Calu3 (cell line): ENCODE data around the gene FAM89A. TPM values are rescaled to one million over a fixed set of nuclear protein-coding genes. Genes with fewer than 3 reads are reported as not detected.
"Not testable (repeated sequence)": the region's sequence is repeated elsewhere in the genome, so short reads cannot be mapped to it uniquely, and the experiment has no call there.

Source experiments
- BruUV-seq: library from RNA; stranded (reverse); fragments of 400-500 nt; replicated peaks from 2 replicates; lab custom pipeline; 2021; lab: Mats Ljungman, UMichigan
- CTCF ChIA-PET: fragments of 300-600 bp; sonication (Branson Sonifier 250); formaldehyde crosslinking; loops from one replicate; lab custom pipeline; 2022; ENCODE audit warnings: antibody characterized with exemption; lab: Charles Lee
- DNase-seq: peaks from one replicate; pipeline ENCODE4 v3.0.0; 2022
- H3K27ac Mint-ChIP-seq: one replicate; pipeline ENCODE4 v1.8.0; 2022; ENCODE audit warnings: mixed read lengths; ENCODE audit not compliant: unreplicated experiment
- H3K27me3 Mint-ChIP-seq: one replicate; pipeline ENCODE4 v1.8.0; 2022; ENCODE audit warnings: mixed read lengths; ENCODE audit not compliant: unreplicated experiment
- H3K36me3 Mint-ChIP-seq: one replicate; pipeline ENCODE4 v1.8.0; 2022; ENCODE audit warnings: mild to moderate bottlenecking, moderate library complexity, mixed read lengths; ENCODE audit not compliant: insufficient read depth, unreplicated experiment
- H3K4me1 Mint-ChIP-seq: one replicate; pipeline ENCODE4 v1.8.0; 2022; ENCODE audit warnings: mild to moderate bottlenecking, low read depth, mixed read lengths; ENCODE audit not compliant: unreplicated experiment
- H3K4me3 Mint-ChIP-seq: one replicate; pipeline ENCODE4 v1.8.0; 2022; ENCODE audit warnings: mild to moderate bottlenecking, low read depth, moderate library complexity, mixed read lengths; ENCODE audit not compliant: unreplicated experiment
- H3K9me3 Mint-ChIP-seq: one replicate; pipeline ENCODE4 v1.8.0; 2022; ENCODE audit warnings: low read depth, mixed read lengths; ENCODE audit not compliant: unreplicated experiment
- CTCF ChIP-seq: fragments of 200-600 bp; IDR thresholded peaks from one replicate; pipeline ENCODE4 v1.8.0; 2022; ENCODE audit warnings: antibody characterized with exemption; ENCODE audit not compliant: unreplicated experiment
- intact Hi-C: fragments of 100-400 bp; cut with micrococcal nuclease; formaldehyde crosslinking; loops from one replicate; pipeline ENCODE4 v1.10.0; 2022; ENCODE audit not compliant: unreplicated experiment
- total RNA-seq: library from RNA; stranded (reverse); gene quantifications from 2 replicates; pipeline ENCODE4 v1.2.3, GENCODE V29; 2022

FAM89A gene
- total RNA-seq, 1 experiment from 2014 or later = 12.3 TPM

- Mint-ChIP-seq H3K27ac (no peak overlapping the region), H3K27me3 (peaks cover 42% of the 10 kb centered on the region), H3K9me3 (no peaks in the 10 kb centered on the region), H3K36me3 (no peaks in the 10 kb centered on the region), H3K4me3 (no peak overlapping the region), H3K4me1 (peaks cover 36% of the 10 kb centered on the region)
- TF ChIP-seq CTCF = no peak
- intact Hi-C loops = loop anchor here (5.0 kb wide), 1 partner anchor 92 kb away; no protein-coding TSS in a partner anchor
- BruUV-seq = no TSS peak
- DNase-seq = no peak
- CTCF ChIA-PET = no interaction called here
These were observed 10.3 kb upstream of the FAM89A start for GRCh38 chr1:231050395-231050794.

- intact Hi-C loops = loop anchor here (5.0 kb wide), 1 partner anchor 163 kb away; no protein-coding TSS in a partner anchor
- Mint-ChIP-seq H3K27me3 (peaks cover 46% of the 10 kb centered on the region), H3K36me3 (no peaks in the 10 kb centered on the region), H3K9me3 (peaks cover 2% of the 10 kb centered on the region), H3K27ac (no peak overlapping the region), H3K4me3 (no peak overlapping the region), H3K4me1 (peaks cover 43% of the 10 kb centered on the region)
- no peak for DNase-seq
- CTCF ChIA-PET = no interaction called here
- no TSS peak for BruUV-seq
- no peak for TF ChIP-seq CTCF
These were observed 9.3 kb upstream of the FAM89A start for GRCh38 chr1:231049121-231049979.

GRCh38 chr1:231048419-231048818 is 8.4 kb upstream of the FAM89A start:
- H3K9me3 Mint-ChIP-seq, CTCF ChIA-PET, H3K4me3 Mint-ChIP-seq, H3K36me3 Mint-ChIP-seq, DNase-seq, BruUV-seq, H3K27ac Mint-ChIP-seq: not testable (repeated sequence)
- peaks cover 38% of the 10 kb centered on the region for H3K4me1 Mint-ChIP-seq
- peaks cover 46% of the 10 kb centered on the region for H3K27me3 Mint-ChIP-seq
- intact Hi-C loops = loop anchor here (5.0 kb wide), 1 partner anchor 164 kb away; no protein-coding TSS in a partner anchor

GRCh38 chr1:231047529-231047928 is 7.5 kb upstream of the FAM89A start:
- H3K4me1 Mint-ChIP-seq = peaks cover 30% of the 10 kb centered on the region
- H3K27ac Mint-ChIP-seq, DNase-seq, H3K36me3 Mint-ChIP-seq, H3K9me3 Mint-ChIP-seq, CTCF ChIA-PET, H3K4me3 Mint-ChIP-seq, BruUV-seq: not testable (repeated sequence)
- peaks cover 46% of the 10 kb centered on the region for H3K27me3 Mint-ChIP-seq
- intact Hi-C loops = loop anchor here (5.0 kb wide), 1 partner anchor 165 kb away; no protein-coding TSS in a partner anchor

- Mint-ChIP-seq H3K36me3 (no peaks in the 10 kb centered on the region), H3K4me3 (no peak overlapping the region), H3K27me3 (peaks cover 46% of the 10 kb centered on the region), H3K4me1 (peaks cover 27% of the 10 kb centered on the region), H3K27ac (no peak overlapping the region), H3K9me3 (peaks cover 2% of the 10 kb centered on the region)
- no TSS peak for BruUV-seq
- CTCF ChIA-PET = interaction anchor here (0.7 kb wide), 1 partner anchor 559 kb away, joined by 3 read pairs; no protein-coding TSS in a partner anchor
- intact Hi-C loops = loop anchor here (5.0 kb wide), 1 partner anchor 165 kb away; no protein-coding TSS in a partner anchor
- DNase-seq = no peak
- no peak for TF ChIP-seq CTCF
These were observed 6.8 kb upstream of the FAM89A start for GRCh38 chr1:231046730-231047395.

- not testable (repeated sequence) for H3K27ac Mint-ChIP-seq, DNase-seq, H3K9me3 Mint-ChIP-seq, H3K36me3 Mint-ChIP-seq, BruUV-seq, H3K4me3 Mint-ChIP-seq
- intact Hi-C loops = loop anchor here (5.0 kb wide), 1 partner anchor 166 kb away; no protein-coding TSS in a partner anchor
- Mint-ChIP-seq H3K4me1 (peaks cover 27% of the 10 kb centered on the region), H3K27me3 (peaks cover 46% of the 10 kb centered on the region)
- CTCF ChIA-PET = interaction anchor here (0.7 to 1.0 kb wide), 2 partner anchors 11 to 560 kb away, joined by 3 to 4 read pairs; no protein-coding TSS in a partner anchor
These were observed 6.1 kb upstream of the FAM89A start for GRCh38 chr1:231045921-231046729.
